H9 (cell line): ENCODE results near the gene PELO. TPM values are rescaled to one million over a fixed set of nuclear protein-coding genes. Genes with fewer than 3 reads are reported as not detected.

Source experiments
- DNase-seq: peaks from one replicate; pipeline ENCODE4 v3.0.0-alpha.2; 2017
- H2AFZ ChIP-seq: one replicate; pipeline ENCODE4 v1.6.1; 2013; ENCODE audit warnings: mild to moderate bottlenecking, low read length, control low read depth, moderate library complexity
- H2AK5ac ChIP-seq: 2 replicates; pipeline ENCODE4 v1.6.1; 2013; ENCODE audit warnings: low read length, control low read depth, mixed read lengths; ENCODE audit not compliant: insufficient read length
- H2BK120ac ChIP-seq: one replicate; pipeline ENCODE4 v1.6.1; 2013; ENCODE audit warnings: low read depth, mild to moderate bottlenecking, low read length, control low read depth, inconsistent platforms; ENCODE audit not compliant: poor library complexity, severe bottlenecking
- H2BK12ac ChIP-seq: 2 replicates; pipeline ENCODE4 v1.6.1; 2013; ENCODE audit warnings: low read length, control low read depth, mixed read lengths, low read depth; ENCODE audit not compliant: insufficient read length
- H2BK15ac ChIP-seq: 2 replicates; pipeline ENCODE4 v1.6.1; 2013; ENCODE audit warnings: low read depth, low read length, control low read depth
- H2BK20ac ChIP-seq: one replicate; pipeline ENCODE4 v1.6.1; 2013; ENCODE audit warnings: low read depth, mild to moderate bottlenecking, low read length, control low read depth, inconsistent platforms; ENCODE audit not compliant: poor library complexity, severe bottlenecking
- H2BK5ac ChIP-seq: 2 replicates; pipeline ENCODE4 v1.6.1; 2013; ENCODE audit warnings: low read length, control low read depth, mixed read lengths; ENCODE audit not compliant: insufficient read length
- H3K14ac ChIP-seq: 2 replicates; pipeline ENCODE4 v1.6.1; 2013; ENCODE audit warnings: low read length, control low read depth; ENCODE audit not compliant: insufficient read depth
- H3K18ac ChIP-seq: 2 replicates; pipeline ENCODE4 v1.6.1; 2013; ENCODE audit warnings: low read depth, mild to moderate bottlenecking, mixed read lengths, low read length, control low read depth; ENCODE audit not compliant: insufficient read length
- H3K23ac ChIP-seq: 2 replicates; pipeline ENCODE4 v1.6.1; 2013; ENCODE audit warnings: low read length, control low read depth, mixed read lengths, low read depth; ENCODE audit not compliant: insufficient read length
- H3K23me2 ChIP-seq: 2 replicates; pipeline ENCODE4 v1.6.1; 2013; ENCODE audit warnings: low read depth, mild to moderate bottlenecking, mixed read lengths, low read length, control low read depth; ENCODE audit not compliant: insufficient read length, poor library complexity, severe bottlenecking
- H3K27ac ChIP-seq: 2 replicates; pipeline ENCODE4 v1.5.1; 2013; ENCODE audit warnings: low read length, control low read depth, mixed read lengths, low read depth; ENCODE audit not compliant: insufficient read length
- H3K27me3 ChIP-seq: 2 replicates; pipeline ENCODE4 v1.6.1; 2013; ENCODE audit warnings: low read length, control low read depth, inconsistent platforms; ENCODE audit not compliant: insufficient read depth
- H3K4ac ChIP-seq: 2 replicates; pipeline ENCODE4 v1.6.1; 2013; ENCODE audit warnings: low read depth, mild to moderate bottlenecking, control low read depth, inconsistent platforms, low read length, moderate library complexity
- H3K4me1 ChIP-seq: 2 replicates; pipeline ENCODE4 v1.6.1; 2013; ENCODE audit warnings: low read length, control low read depth, inconsistent platforms; ENCODE audit not compliant: insufficient read depth
- H3K4me2 ChIP-seq: 2 replicates; pipeline ENCODE4 v1.6.1; 2013; ENCODE audit warnings: low read length, control low read depth, mixed read lengths; ENCODE audit not compliant: insufficient read length, insufficient read depth
- H3K56ac ChIP-seq: 2 replicates; pipeline ENCODE4 v1.6.1; 2013; ENCODE audit warnings: low read depth, mild to moderate bottlenecking, mixed read lengths, low read length, control low read depth; ENCODE audit not compliant: insufficient read length
- H3K79me1 ChIP-seq: 2 replicates; pipeline ENCODE4 v1.6.1; 2013; ENCODE audit warnings: low read depth, mild to moderate bottlenecking, moderate library complexity, low read length, control low read depth, inconsistent platforms; ENCODE audit not compliant: insufficient read depth, poor library complexity, severe bottlenecking
- H3K79me2 ChIP-seq: 2 replicates; pipeline ENCODE4 v1.6.1; 2013; ENCODE audit warnings: low read length, control low read depth, inconsistent platforms; ENCODE audit not compliant: insufficient read depth
- H3K9ac ChIP-seq: 2 replicates; pipeline ENCODE4 v1.6.1; 2013; ENCODE audit warnings: low read length, control low read depth, mixed read lengths; ENCODE audit not compliant: insufficient read length; ENCODE audit errors: extremely low read depth
- H3K9me3 ChIP-seq: one replicate; pipeline ENCODE4 v1.6.1; 2013; ENCODE audit warnings: low read depth, low read length, inconsistent platforms; ENCODE audit not compliant: control insufficient read depth
- H3T11ph ChIP-seq: one replicate; pipeline ENCODE4 v1.6.1; 2013; ENCODE audit warnings: mild to moderate bottlenecking, low read length, control low read depth, inconsistent platforms
- H4K20me1 ChIP-seq: one replicate; pipeline ENCODE4 v1.6.1; 2013; ENCODE audit not compliant: control insufficient read depth, insufficient read length, insufficient read depth
- H4K5ac ChIP-seq: 2 replicates; pipeline ENCODE4 v1.6.1; 2013; ENCODE audit warnings: low read depth, mild to moderate bottlenecking, mixed read lengths, low read length, control low read depth; ENCODE audit not compliant: insufficient read length
- H4K8ac ChIP-seq: replicated peaks from 2 replicates; pipeline ENCODE4 v1.6.1; 2013; ENCODE audit warnings: low read length, control low read depth, mixed read lengths, low read depth; ENCODE audit not compliant: insufficient read length
- H4K91ac ChIP-seq: 2 replicates; pipeline ENCODE4 v1.6.1; 2013; ENCODE audit warnings: low read depth, mild to moderate bottlenecking, moderate library complexity, mixed read lengths, low read length, control low read depth; ENCODE audit not compliant: insufficient read length
- H3K27ac Mint-ChIP-seq, 3 experiments: 2 replicates in 2 of 3; 3 replicates in 1 of 3; pipeline ENCODE4 v1.8.0; 2020 to 2021; ENCODE audit warnings: mixed read lengths in 3 of 3, mild to moderate bottlenecking in 1 of 3, moderate library complexity in 1 of 3
- H3K27me3 Mint-ChIP-seq: 2 replicates; pipeline ENCODE4 v1.8.0; 2021; ENCODE audit warnings: low read depth, mild to moderate bottlenecking, moderate library complexity, mixed read lengths
- H3K36me3 Mint-ChIP-seq, 3 experiments: 2 replicates in 2 of 3; 3 replicates in 1 of 3; pipeline ENCODE4 v1.8.0; 2020 to 2021; ENCODE audit warnings: low read depth in 3 of 3, mixed read lengths in 3 of 3; ENCODE audit not compliant: insufficient read depth in 1 of 3
- H3K4me1 Mint-ChIP-seq, 2 experiments: 2 replicates each; pipeline ENCODE4 v1.8.0; 2020; ENCODE audit warnings: mixed read lengths in 2 of 2
- H3K4me3 Mint-ChIP-seq, 2 experiments: 2 replicates in 1 of 2; 3 replicates in 1 of 2; pipeline ENCODE4 v1.8.0; 2020 to 2021; ENCODE audit warnings: mild to moderate bottlenecking in 2 of 2, mixed read lengths in 2 of 2, moderate library complexity in 1 of 2
- H3K9me3 Mint-ChIP-seq, 2 experiments: 2 replicates in 1 of 2; 3 replicates in 1 of 2; pipeline ENCODE4 v1.8.0; 2020; ENCODE audit warnings: mild to moderate bottlenecking in 2 of 2, mixed read lengths in 2 of 2, moderate library complexity in 1 of 2
- CTCF ChIP-seq: fragments of 200-600 bp; sonication (generic); conservative IDR thresholded peaks from 3 replicates; pipeline ENCODE4 v1.8.0; 2021; ENCODE audit warnings: antibody characterized with exemption, mild to moderate bottlenecking
- WGBS: extraction: QIAGEN DNeasy Blood & Tissue Kit; methylation state at CpG from one replicate; pipeline ENCODE4 v1.1.7; 2013; ENCODE audit warnings: missing lambda C conversion rate, low lambda C conversion rate, mixed read lengths; ENCODE audit not compliant: insufficient read length; ENCODE audit errors: extremely low coverage; 5-methylcytosine and 5-hydroxymethylcytosine counted together
- total RNA-seq: library from RNA; stranded (reverse); gene quantifications from 2 replicates; pipeline ENCODE4 v1.2.1, GENCODE V29; 2021

PELO gene
- total RNA-seq, 1 experiment from 2014 or later, result 20.3 TPM

- no peaks in the 10 kb centered on the region for H3K79me1 ChIP-seq
- no peak overlapping the region for H4K8ac ChIP-seq
- no peak overlapping the region for H3T11ph ChIP-seq
- no peak overlapping the region for H3K14ac ChIP-seq
- Mint-ChIP-seq H3K4me1 (no peaks in the 10 kb centered on the region), H3K36me3 (no peaks in the 10 kb centered on the region), H3K27me3 (no peaks in the 10 kb centered on the region), H3K27ac (no peak overlapping the region), H3K9me3 (no peaks in the 10 kb centered on the region), H3K4me3 (no peak overlapping the region)
- no peak overlapping the region for H2BK15ac ChIP-seq
- H3K27me3 ChIP-seq, result no peaks in the 10 kb centered on the region
- no peak for TF ChIP-seq CTCF
- DNase-seq, result no peak
- H3K4ac ChIP-seq, result no peak overlapping the region
- no peak overlapping the region for H2BK12ac ChIP-seq
- H3K4me2 ChIP-seq, result no peak overlapping the region
- H2AFZ ChIP-seq, result no peak overlapping the region
- H3K56ac ChIP-seq, result no peak overlapping the region
- H4K20me1 ChIP-seq, result no peaks in the 10 kb centered on the region
- H2AK5ac ChIP-seq, result no peak overlapping the region
- H3K79me2 ChIP-seq, result no peaks in the 10 kb centered on the region
- H3K18ac ChIP-seq, result no peak overlapping the region
- no peaks in the 10 kb centered on the region for H3K23me2 ChIP-seq
- H3K27ac ChIP-seq, result no peak overlapping the region
- no peak overlapping the region for H4K91ac ChIP-seq
- no peak overlapping the region for H3K23ac ChIP-seq
- H3K9me3 ChIP-seq, result no peaks in the 10 kb centered on the region
- no peak overlapping the region for H3K9ac ChIP-seq
- WGBS, result no CpG with 5 or more reads among the region's 2 CpGs
- H4K5ac ChIP-seq, result no peak overlapping the region
- no peak overlapping the region for H2BK20ac ChIP-seq
- H2BK5ac ChIP-seq, result no peak overlapping the region
- no peaks in the 10 kb centered on the region for H3K4me1 ChIP-seq
- H2BK120ac ChIP-seq, result no peak overlapping the region
These were observed 46.6 kb downstream of the PELO start for GRCh38 chr5:52834320-52834719.
